GM18873 (cell line): ENCODE measurements around the gene SLC25A5.
"Not testable (repeated sequence)": the region's sequence is repeated elsewhere in the genome, so short reads cannot be mapped to it uniquely, and the experiment has no call there.

Experiments
- ATAC-seq: cut with Tn5 transposase; IDR thresholded peaks from one replicate; pipeline ENCODE4 v1.9.1; 2021; ENCODE audit warnings: mild to moderate bottlenecking, moderate library complexity, moderate number of reproducible peaks; ENCODE audit not compliant: unreplicated experiment, low FRiP score

The SLC25A5 gene

GRCh38 chrX:119502727-119503483 lies 34.7 kb downstream of the SLC25A5 start:
- ATAC-seq: no peak

DNA sequence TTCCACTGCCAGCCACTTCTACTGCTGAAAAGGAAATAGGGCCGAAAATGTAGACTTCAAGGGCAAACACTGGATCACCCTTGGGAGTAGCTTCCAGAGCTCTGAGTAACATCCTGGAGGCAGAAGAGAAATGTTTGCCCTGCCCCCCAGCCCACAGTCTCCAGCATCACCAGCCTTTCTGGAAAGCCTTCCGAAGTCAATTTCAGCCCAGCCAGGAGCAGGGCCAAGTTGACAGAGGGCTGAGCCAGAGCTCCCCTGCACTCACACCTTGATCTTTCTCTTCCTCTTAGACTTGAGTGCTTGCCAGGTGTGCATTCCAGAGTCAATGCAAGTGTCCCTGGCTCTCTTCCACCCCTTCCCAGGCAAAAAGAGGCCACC lies 35.2 kb downstream of the SLC25A5 start:
- no peak for ATAC-seq

GRCh38 chrX:119505145-119505544 lies 36.9 kb downstream of the SLC25A5 start:
- not testable (repeated sequence) for ATAC-seq

DNA sequence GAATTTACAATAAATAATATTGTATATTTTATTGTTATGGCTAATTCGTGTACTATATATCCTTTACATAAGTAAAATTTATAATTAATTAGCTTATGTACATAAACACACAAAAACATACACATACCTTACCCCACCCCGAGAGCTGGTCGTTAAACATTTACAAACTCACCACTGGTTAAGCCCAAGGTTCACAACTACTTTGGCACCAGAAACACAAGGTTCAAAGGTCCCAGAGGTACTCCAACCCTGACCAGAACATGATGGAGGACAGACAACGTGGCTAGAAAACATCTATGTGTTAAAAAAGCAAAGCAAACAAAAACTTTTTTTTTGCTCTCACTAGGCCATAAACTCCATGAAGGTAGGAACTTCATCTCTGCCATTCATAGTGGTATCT lies 37.7 kb downstream of the SLC25A5 start:
- no peak for ATAC-seq

DNA sequence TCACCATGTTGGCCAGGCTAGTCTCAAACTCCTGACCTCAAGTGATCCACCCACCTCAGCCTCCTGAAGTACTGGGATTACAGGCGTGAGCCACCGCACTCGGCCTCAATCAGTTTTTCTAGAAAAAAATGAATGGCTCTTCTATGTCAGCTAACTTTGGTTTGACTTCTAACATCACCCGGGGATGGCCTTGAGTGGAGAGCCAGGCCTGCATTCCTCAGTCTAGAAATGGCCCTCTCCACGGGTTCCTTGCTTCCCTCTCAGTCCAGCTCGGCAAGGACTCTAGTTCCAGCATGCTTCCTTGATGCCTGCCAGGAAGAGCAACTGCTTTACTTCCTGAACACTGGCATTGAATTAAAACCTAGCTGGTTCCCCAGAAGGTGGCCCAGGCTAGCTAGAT lies 39.0 kb downstream of the SLC25A5 start:
- no peak for ATAC-seq

DNA sequence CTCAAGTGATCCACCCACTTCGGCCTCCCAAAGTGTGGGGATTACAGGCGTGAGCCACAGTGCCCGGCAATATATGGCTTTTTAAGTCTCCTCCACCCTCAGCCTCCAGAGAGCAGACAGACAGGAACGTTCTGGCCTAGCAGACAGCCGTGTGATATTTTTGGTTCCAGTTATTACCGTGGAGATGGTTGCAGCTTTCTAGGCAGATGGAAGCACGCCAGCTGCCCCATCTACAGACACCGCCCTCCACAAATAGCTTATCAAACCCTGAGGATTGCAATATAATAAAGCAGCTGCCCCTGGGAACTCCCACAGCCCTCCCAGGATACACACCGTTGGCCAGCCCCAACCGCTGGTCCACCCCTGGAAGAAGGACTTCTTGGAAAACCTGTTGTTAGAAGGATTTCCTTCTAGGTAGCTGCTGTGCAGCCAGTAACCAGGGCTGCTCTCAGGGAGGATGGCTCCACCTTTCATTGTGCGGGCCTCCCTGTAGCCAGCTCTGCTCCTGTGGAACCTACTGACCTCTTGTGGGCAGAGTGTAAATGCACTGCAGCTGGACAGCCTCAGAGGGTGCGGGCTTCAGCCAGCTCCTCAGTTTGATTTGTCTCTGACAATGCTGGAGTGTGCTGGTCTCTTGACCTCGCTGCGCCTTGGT lies 44.0 kb downstream of the SLC25A5 start:
- ATAC-seq: peak; percentile 62

DNA sequence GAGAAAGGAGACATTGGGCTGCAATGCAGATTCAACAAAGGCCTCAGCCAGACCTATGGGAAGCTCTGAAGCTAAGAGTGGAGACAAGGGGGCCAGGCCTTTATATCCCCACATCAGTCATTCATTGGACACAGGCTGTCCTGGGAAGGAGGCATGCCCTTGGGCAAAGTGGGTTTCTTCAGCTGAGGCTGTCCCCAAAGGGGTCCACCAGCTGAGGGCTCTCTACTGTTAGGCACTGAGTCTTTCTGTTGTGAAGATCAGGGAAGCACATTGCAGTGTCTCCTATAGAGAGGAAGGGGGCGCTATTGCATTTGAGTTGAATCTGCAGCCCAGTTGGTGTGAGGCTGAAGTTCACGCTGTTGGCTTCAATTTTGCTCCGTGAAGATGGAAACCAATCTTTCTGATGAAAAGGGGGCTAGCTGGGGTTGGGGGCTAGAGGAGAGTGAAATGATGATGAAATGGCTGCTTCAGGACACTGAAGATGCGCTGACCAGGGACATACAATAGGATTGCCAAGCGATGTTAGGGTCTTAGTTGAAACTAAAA lies 48.0 kb downstream of the SLC25A5 start:
- ATAC-seq: peak; percentile 73

DNA sequence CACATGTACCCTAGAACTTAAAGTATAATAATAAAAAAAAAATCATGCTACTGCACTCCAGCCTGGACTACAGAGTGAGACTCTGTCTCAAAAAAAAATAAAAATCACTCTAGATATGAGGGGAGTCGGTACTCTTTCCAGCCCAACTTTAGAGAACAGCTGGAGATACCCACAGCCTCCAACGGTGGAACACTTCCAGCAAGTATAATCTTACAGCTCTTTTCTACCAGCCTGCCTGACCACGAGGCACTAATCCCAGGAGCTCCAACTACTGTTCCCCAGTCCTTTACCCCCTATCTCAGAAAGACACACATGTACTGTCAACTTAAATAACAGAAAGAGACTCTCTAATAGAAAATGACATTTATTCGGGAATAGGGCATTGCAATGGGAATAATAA lies 50.1 kb downstream of the SLC25A5 start:
- ATAC-seq: no peak
